ENCODE data around the gene VPS54.

VPS54 gene

GRCh38 chr2:63899639-63900038 lies 119.6 kb downstream of the VPS54 start:
- DNase-seq = no peak

GRCh38 chr2:63898839-63899238 lies 120.4 kb downstream of the VPS54 start:
- DNase-seq = no peak

GRCh38 chr2:63894167-63894566 lies 125.1 kb downstream of the VPS54 start:
- no peak for DNase-seq

- no peak for DNase-seq
These were observed 126.1 kb downstream of the VPS54 start for GRCh38 chr2:63893163-63893562.

- DNase-seq = no peak
These were observed 127.7 kb downstream of the VPS54 start for GRCh38 chr2:63891488-63892030.

GRCh38 chr2:63890678-63891077 lies 128.6 kb downstream of the VPS54 start:
- DNase-seq = no peak

- DNase-seq = peak; percentile 3
These were observed 130.5 kb downstream of the VPS54 start for GRCh38 chr2:63888490-63889402.

- no peak for DNase-seq
These were observed 131.2 kb downstream of the VPS54 start for GRCh38 chr2:63888053-63888452.

- DNase-seq = no peak
These were observed 132.8 kb downstream of the VPS54 start for GRCh38 chr2:63886445-63886844.

- no peak for DNase-seq
These were observed 136.7 kb downstream of the VPS54 start for GRCh38 chr2:63882395-63883105.

- no peak for DNase-seq
These were observed 138.0 kb downstream of the VPS54 start for GRCh38 chr2:63881205-63881604.

GRCh38 chr2:63880625-63881024 lies 138.6 kb downstream of the VPS54 start:
- no peak for DNase-seq

GRCh38 chr2:63879876-63880433 lies 139.3 kb downstream of the VPS54 start:
- DNase-seq = no peak

GRCh38 chr2:63878486-63878885 lies 140.7 kb downstream of the VPS54 start:
- no peak for DNase-seq

- no peak for DNase-seq
These were observed 142.9 kb downstream of the VPS54 start for GRCh38 chr2:63876311-63876710.

GRCh38 chr2:63875559-63876245 lies 143.5 kb downstream of the VPS54 start:
- DNase-seq = no peak

- no peak for DNase-seq
These were observed 144.1 kb downstream of the VPS54 start for GRCh38 chr2:63875131-63875527.

- DNase-seq = no peak
These were observed 144.8 kb downstream of the VPS54 start for GRCh38 chr2:63874204-63875130.

GRCh38 chr2:63872571-63873328 lies 146.5 kb downstream of the VPS54 start:
- no peak for DNase-seq

- no peak for DNase-seq
These were observed 147.4 kb downstream of the VPS54 start for GRCh38 chr2:63871864-63872263.

- no peak for DNase-seq
These were observed 148.5 kb downstream of the VPS54 start for GRCh38 chr2:63870679-63871078.
